ENCODE measurements around the gene HPS5. TPM values are rescaled to one million over a fixed set of nuclear protein-coding genes. Genes with fewer than 3 reads are reported as not detected.
A peak's percentile ranks its signal among the peaks of the same experiment; 100 is the strongest.

The HPS5 gene
- total and polyA plus RNA-seq, 2 of the 13 experiments (the other 11 are each of a cell fraction or from before 2014, with no cell fraction given) = 6.6 to 25.5 TPM

- TF ChIP-seq ZNF710 (CRISPR knock-in tag; IDR thresholded peaks at IDR 0.05; ENCODE audit: borderline replicate concordance) (peak; percentile 70; the same call in 1 of the 2 replicates), ZNF691 (CRISPR knock-in tag; IDR thresholded peaks at IDR 0.05; ENCODE audit: borderline replicate concordance, low read depth) (peak; percentile 86), TEF (CRISPR knock-in tag; IDR thresholded peaks at IDR 0.05) (no peak), PTBP1 (IDR thresholded peaks at IDR 0.05; ENCODE audit: low read depth, low read length, poor library complexity, severe bottlenecking) (peak; percentile 90), GTF2F1 (IDR thresholded peaks at IDR 0.05; ENCODE audit: low read length) (peak; percentile 88; the same call in 1 of the 2 replicates), RBFOX2 (IDR thresholded peaks at IDR 0.05; ENCODE audit: low read depth, low read length) (peak; percentile 96), ZNF230 (CRISPR knock-in tag; IDR thresholded peaks at IDR 0.05) (peak; percentile 88), CSRNP1 (CRISPR knock-in tag; IDR thresholded peaks at IDR 0.05) (peak; percentile 89; the same call in 1 of the 2 replicates), ZBTB7A (CRISPR knock-in tag; IDR thresholded peaks at IDR 0.05) (peak; percentile 60), ZNF407 (CRISPR knock-in tag; IDR thresholded peaks at IDR 0.05; ENCODE audit: not compliant biosample characterization) (peak; percentile 89), ZBTB20 (CRISPR knock-in tag; IDR thresholded peaks at IDR 0.05; ENCODE audit: borderline replicate concordance, low read depth) (peak; percentile 92), ZNF704 (CRISPR knock-in tag; IDR thresholded peaks at IDR 0.05; ENCODE audit: borderline replicate concordance) (peak; percentile 62; the same call in 1 of the 2 replicates)
Measured at GRCh38 chr11:18321969-18322711, at the start of gene HPS5, which contains the start of gene GTF2H1 (continued).
